Astrocyte of the spinal cord (primary cell): ENCODE results near the gene TOB1.

Experiments
- DNase-seq: peaks from one replicate; pipeline ENCODE4 v3.0.0; 2011; ENCODE audit warnings: low read depth, low spot score
- H3K4me3 ChIP-seq: 2 replicates; pipeline ENCODE4 v1.5.1; 2011; ENCODE audit warnings: low read depth, mild to moderate bottlenecking, low read length, moderate library complexity
- CTCF ChIP-seq: IDR thresholded peaks from 2 replicates; pipeline ENCODE4 v1.5.1; 2012; ENCODE audit warnings: low read depth, mild to moderate bottlenecking, low read length, inconsistent platforms
- in situ Hi-C: cut with HindIII; loops from 2 replicates; pipeline ENCODE4 v1.10.0; 2017; ENCODE audit warnings: low sequenced_read_pairs

TOB1 gene

GRCh38 chr17:50818261-50818660 is 47.9 kb downstream of the TOB1 start:
- DNase-seq: no peak
- in situ Hi-C loops: no loop called here
- H3K4me3 ChIP-seq: no peak overlapping the region
- no peak for TF ChIP-seq CTCF

GRCh38 chr17:50817838-50818237 is 48.3 kb downstream of the TOB1 start:
- TF ChIP-seq CTCF: no peak
- in situ Hi-C loops: no loop called here

GRCh38 chr17:50816771-50817751 is 49.1 kb downstream of the TOB1 start:
- in situ Hi-C loops: no loop called here
- H3K4me3 ChIP-seq: no peak overlapping the region
- no peak for DNase-seq
- peak; percentile 73 for TF ChIP-seq CTCF

More at GRCh38 chr17:50817838-50818237, 48.3 kb downstream of the TOB1 start:
- DNase-seq: peak; percentile 8
- H3K4me3 ChIP-seq: no peak overlapping the region

- no peak overlapping the region for H3K4me3 ChIP-seq
- DNase-seq: no peak
- TF ChIP-seq CTCF: no peak
- in situ Hi-C loops: no loop called here
These were observed 49.9 kb downstream of the TOB1 start for GRCh38 chr17:50816271-50816670.

GRCh38 chr17:50815400-50815799 is 50.8 kb downstream of the TOB1 start:
- H3K4me3 ChIP-seq: no peak overlapping the region
- TF ChIP-seq CTCF: no peak
- DNase-seq: no peak

GRCh38 chr17:50813583-50813982 is 52.6 kb downstream of the TOB1 start:
- TF ChIP-seq CTCF: no peak
- in situ Hi-C loops: no loop called here
- DNase-seq: no peak
- H3K4me3 ChIP-seq: no peak overlapping the region

More at GRCh38 chr17:50815400-50815799, 50.8 kb downstream of the TOB1 start:
- in situ Hi-C loops: no loop called here
